HK-2 (cell line): ENCODE data around the gene CLASP2.
A peak's percentile ranks its signal among the peaks of the same experiment; 100 is the strongest.
"Not testable (repeated sequence)": the region's sequence is repeated elsewhere in the genome, so short reads cannot be mapped to it uniquely, and the experiment has no call there.

Experiments used
- DNase-seq: peaks from one replicate; pipeline ENCODE4 v3.0.0-alpha.2; 2018; ENCODE audit not compliant: unreplicated experiment

Gene CLASP2

DNA sequence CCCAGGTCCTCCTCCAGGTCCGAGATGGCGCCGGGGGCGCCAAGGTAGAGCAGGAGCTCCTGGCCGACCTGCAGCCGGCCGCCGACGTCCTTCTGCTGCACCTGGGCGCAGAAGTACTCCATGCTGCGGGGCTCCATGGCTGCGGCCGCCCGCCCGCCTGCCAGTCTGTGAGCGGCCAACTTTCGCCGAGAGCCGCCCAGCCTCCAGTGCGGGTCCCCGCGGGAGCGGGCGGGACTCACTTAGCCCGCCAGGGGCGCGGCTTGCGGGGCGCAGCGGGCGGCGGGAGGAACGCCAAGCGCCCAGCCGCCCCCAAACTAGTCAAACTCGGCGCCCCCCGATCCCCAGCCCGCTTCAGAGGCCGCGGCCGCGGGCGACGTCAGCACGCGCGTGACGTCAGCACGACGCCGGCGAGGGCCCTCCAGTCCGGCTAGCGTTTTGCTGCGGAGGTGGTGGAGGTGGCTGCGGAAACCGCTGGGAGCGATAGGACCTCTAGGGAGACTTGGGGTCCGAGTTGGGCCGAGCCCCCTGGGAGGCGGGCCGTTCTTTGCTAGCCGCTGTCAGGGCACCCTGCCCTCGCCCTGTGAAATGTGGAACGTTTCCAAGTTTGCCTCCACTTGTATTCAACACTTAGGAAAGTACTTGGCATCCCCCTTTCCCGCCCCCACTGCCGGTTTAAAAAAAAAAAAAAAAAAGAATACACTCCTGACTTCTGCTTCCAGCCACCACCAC lies at the start of gene CLASP2:
TSS of gene CLASP2 (minus strand) at position 389 of the 729 bp plus-strand sequence. CDS start at position 137, 252 bp downstream.
- DNase-seq: peak; percentile 80

DNA sequence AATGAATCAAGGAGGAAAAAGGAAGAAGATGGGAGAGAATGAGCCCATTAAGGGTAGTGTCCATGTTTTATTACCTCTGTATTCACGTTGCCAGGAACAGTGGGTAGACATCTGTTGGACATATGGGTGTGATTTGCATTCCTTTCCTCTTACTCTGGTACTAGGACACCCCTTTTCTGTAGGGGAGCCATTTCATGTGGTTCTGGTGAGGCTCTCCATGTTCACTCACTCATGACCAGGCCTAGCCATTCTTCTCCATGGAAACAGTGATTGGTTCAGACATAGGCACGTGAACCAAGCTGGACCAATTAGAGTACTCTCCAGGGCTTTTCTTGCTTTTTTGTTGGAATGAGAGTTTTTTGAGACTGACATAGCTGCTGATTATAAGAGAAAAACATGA lies 40.8 kb upstream of the CLASP2 start:
- DNase-seq: peak; percentile 6

DNA sequence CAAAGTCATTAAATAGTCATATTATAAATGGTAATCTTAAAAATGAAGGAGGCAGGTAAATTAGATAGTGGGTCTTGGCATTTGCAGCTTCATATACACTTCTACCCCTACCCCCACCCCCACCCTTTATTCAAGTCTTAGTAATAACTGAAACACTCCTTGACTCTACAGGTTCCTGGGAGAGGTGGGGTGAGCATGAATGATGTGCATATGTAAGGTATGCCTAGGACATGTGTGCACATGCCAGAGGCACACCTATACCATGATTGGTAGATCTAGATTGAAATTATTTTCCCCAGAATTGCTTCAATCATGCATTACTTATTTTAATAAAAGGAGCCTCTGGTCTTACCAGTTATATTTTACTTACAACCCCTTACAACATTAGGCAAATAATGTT lies 40.2 kb upstream of the CLASP2 start:
- no peak for DNase-seq

DNA sequence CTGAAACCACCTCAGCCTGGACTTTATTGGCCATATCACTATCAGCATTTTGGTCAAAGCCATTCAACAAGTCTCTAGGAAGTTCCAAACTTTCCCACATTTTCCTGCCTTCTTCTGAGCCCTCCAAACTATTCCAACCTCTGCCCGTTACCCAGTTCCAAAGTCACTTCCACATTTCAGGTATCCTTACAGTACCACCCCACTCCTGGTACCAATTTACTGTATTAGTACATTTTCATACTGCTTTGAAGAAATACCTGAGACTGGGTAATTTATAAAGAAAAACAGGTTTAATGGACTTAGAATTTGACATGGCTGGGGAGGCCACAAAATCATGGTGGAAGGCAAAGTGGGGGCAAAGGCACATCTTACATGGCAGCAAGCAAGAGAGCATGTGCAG lies 36.3 kb upstream of the CLASP2 start:
- not testable (repeated sequence) for DNase-seq

DNA sequence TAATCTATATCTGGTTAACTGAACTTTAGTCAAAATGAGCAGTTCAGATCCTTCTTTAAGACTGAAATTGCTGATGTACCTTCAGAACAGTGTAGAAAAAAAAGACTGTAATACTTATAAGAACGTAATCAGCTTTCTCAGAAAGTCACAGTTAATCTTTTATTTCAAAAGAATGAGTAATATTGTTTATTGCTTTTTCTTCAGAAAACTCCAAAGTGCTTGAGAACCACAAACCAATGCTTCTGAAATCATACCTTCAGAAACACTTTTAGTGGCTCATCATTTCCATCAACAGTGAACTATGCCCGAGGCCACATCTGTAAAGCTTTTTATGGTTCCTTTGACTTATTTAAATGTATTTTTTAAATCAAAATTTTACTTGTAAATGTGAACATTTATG lies 33.3 kb upstream of the CLASP2 start:
- DNase-seq: no peak

DNA sequence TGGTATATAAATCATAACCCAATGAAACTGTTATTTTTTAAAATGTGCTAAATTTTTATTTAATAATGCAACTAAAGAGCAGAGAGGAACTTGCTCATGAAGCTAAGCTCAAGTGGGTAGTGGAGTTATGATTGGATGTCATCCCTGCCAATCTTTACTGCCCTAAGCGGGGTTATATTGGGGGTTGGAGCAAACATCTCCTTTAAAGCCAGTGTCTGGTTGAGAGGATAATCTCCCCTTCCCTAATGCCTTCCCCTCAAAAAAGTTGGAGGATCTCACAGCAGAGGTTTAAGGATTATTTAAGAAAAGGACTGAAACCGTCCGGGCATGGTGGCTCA lies 32.1 kb upstream of the CLASP2 start:
- no peak for DNase-seq

DNA sequence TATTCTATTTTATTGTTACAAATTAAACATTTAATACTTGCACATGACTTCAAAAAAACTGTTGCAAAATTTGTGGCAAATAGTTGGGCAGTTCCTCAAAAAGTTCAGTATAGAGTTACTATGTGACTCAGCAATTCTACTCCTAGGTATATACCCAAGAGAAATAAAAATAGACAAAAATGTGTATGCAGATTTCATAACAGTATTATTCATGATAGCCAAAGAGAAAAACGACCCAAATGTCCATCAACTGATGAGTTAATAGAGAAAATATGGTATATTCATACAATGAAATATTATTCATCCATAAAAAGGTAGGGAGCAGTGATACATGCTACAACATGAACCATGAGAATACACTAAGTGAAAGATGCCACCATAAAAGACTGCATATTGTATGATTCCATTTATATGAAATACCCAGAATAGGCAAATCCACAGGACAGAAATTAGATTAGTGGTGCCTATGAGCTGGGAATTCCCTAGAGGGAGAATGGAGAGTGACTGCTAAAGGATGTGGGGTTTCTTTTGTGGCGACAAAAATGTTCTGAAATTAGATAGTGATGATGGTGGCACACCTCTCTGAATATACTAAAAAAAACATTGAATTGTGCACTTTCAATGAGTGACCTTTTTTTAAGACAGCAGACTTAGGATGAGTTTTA lies 31.6 kb upstream of the CLASP2 start:
- DNase-seq: no peak

DNA sequence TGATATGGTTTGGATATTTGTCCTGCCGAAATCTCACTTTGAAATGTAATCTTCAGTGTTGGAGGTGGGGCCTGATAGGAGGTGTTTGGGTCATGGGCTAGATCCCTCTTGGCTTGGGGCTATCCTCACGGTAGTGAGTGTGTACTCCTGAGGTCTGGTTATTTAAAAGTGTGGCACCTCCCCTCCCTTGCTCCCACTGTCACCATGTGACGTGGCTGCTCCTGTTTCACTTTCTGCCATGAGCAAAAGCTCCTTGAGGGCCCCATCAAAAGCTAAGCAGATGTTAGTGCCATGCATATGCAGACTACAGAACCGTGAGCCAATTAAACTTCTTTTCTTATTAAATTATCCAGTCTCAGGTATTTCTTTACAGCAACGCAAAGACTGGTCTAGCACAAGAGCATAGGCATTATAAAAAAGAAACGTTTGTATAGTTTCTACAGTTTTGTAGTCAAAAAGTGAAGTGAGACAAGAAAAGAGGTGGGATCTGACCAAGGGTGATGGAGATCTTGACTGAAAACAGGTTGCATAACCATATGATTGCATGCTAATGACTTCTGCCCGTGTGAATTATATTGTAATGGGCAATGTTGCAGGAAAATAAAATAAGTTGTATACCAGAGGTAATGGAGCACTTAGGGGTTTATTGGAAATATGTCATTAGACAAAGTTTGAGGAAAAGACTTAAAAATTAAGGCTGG lies 28.5 kb upstream of the CLASP2 start:
- no peak for DNase-seq

DNA sequence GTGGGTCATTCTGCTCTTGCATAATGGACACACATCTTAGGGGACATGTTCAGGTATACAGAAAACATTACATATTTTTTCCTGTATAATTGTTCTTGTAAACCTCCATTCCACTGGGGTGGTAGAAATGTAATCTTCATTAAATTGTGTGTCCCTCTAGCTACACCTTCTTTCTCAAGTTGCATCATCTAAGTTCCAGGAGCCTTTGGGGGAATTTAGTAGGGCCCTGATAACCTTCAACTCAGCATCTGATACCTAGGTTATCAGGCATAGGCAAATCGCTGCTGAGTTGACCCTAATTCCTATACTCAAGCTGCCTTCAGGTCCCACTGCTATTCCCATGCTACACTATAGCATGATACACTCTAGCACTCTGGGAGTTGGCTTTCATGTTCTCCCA lies 19.1 kb upstream of the CLASP2 start:
- no peak for DNase-seq

DNA sequence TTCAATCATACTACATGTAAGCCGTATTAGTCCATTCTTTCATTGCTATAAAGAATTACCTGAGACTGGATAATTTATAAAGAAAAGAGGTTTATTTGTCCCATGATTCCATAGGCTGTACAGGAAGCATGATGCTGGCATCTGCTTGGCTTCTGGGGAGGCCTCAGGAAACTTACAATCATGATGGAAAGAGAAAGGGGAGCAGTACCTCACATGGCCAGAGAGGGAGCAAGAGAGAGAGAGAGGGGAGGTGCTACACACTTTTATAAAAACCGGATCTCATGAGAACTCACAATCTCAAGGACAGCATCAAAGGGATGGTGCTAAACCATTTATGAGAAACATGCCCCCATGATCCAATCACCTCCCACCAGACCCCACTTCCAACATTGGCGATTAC lies 14.3 kb upstream of the CLASP2 start:
- DNase-seq: no peak

DNA sequence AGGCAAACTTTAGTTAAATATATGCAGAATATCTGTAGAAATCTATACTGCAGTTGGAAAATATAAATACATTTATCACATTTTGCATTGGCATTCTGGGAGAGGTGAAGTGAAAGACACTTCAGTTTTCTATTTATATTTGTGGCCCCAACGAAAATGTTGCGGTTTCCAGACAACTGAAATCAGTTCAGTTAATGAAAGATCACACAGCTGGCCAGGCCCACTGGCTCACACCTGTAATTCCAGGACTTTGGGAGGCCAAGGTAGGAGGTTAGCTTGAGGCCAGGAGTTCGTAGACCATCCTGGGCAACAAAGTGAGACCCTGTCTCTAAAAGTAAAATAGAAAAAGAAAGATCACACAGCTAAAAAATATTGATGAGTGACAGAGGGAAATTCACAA lies 11.9 kb upstream of the CLASP2 start:
- no peak for DNase-seq

DNA sequence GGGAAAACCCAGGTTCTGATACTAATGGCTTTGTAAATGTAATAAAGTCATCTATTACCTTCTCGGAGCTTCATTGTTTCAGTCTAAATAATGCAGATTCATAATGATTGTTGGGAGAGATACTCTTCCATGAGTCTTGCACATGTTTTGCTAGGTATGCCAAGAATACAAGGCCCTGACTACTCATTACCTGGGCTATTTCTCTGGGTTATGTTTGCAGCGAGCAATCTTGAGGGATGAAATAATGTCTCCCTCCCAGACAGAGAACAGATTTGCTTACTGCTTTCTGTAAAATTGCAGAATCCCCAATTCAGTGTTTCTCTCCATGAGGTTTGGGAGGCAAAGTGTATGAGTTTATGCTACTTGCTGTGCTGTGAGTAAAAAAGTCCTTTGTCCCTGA lies 6.2 kb upstream of the CLASP2 start:
- no peak for DNase-seq

DNA sequence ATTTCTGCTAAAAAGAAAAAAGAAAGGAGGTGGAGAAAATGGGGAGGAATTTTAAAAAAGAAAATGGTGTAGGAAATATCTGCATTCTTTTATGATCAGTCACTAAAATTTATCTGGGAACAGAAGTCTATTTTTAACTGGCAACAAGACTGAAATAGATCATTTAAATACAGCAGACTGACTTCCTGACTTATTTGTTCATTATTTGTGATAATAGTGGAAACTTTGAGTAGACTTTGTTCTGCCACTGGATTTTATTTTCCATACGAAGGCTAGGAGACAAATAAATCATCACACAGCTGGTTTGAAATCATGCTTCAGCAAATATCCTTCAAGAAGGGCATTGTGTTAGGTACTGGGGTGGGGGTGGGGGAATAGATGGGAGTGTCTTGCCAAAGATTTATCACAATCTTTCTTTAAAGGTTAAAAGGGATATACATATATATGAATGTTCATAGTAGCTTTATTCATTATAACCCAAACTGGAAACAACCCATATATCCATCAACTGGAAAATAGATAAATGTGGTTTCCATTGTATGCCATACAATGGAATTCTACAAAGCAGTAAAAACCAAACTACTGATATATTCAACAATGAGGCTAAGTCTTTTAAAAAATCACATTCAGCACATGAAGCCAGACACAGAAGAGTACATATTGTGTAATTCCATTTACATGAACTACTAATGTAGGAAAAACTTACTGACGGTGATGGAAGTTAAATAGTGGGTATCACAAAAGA lies 4.7 kb upstream of the CLASP2 start:
- no peak for DNase-seq

DNA sequence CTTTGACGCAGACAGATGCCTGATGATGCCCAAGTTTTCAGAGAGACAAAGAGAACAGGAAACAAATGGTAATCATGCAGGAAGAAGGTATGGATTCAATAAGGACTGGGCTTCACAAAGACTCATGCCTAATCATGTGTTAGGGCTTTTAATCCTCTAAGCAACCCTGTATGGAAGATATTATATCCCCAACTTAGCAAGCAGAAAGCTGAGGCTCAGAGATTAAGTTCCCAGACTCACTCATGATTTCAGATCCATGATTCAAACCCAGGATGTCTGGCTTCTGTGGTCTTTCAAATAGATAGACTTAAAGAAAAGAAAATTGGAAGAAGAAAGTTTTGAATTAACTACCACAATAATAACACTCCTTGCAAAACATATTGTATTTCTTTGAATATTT lies 4.1 kb upstream of the CLASP2 start:
- DNase-seq: no peak

DNA sequence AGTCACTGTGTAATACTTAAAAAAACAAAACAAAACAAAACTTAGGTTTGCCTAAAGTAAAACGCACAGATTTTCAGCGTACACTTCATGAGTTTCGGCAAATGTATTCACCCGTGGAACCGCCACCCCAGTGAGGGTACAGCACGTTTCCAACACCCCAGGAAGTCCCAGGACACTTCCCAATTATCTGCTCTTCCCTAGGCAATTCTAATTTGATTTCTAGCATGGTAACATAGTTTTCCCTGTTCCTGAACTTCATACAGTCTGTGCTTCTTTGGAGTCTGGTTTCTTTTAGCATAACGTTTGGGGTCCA lies 497 bp upstream of the CLASP2 start:
- no peak for DNase-seq

DNA sequence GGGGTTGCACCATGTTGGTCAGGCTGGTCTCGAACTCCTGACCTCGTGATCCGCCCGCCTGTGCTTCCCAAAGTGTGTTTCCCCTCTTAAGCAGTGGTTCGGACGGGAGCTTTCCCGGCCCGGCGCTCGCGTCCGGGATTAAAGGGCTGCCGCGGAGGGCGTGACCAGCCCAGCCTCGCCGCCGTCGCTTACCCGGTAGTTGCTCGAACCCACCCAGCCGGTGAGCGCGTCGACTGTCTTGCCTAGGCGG lies 513 bp downstream of the CLASP2 start:
- no peak for DNase-seq

DNA sequence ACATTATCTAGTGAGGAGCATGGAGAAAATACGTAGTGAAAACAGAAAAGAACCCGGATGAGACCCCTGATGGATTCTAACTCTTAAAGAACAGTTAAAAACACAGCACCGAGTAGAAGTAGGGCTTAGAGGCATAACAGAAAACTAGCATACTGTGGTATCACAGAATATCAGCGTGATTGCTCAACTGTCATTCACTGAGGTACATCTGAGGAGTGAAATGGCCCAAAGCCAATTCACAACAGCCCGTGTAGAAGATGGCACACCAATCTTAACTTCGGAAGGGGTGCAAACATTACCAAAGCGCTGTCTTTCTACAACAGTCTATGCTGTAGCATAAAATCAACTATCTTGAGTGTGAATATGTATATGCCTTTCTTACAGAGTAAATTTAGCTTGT lies 1.8 kb downstream of the CLASP2 start:
- DNase-seq: no peak

DNA sequence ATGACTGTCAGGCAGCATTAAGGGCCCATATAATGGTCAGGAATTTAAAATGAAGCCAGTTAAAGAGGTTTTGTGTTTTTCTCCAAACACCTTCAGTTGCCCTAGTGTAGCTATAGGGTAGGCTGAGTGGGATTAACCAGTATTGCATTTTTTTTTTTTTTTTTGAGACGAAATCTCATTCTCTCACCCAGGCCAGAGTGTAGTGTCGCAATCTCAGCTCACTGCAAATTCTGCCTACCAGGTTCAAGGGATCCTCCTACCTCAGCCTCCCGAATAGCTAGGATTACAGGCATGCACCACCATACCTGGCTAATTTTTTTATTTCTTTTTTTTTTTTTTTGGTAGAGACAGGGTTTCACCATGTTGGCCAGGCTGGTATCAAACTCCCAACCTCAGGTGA lies 7.0 kb downstream of the CLASP2 start:
- no peak for DNase-seq

DNA sequence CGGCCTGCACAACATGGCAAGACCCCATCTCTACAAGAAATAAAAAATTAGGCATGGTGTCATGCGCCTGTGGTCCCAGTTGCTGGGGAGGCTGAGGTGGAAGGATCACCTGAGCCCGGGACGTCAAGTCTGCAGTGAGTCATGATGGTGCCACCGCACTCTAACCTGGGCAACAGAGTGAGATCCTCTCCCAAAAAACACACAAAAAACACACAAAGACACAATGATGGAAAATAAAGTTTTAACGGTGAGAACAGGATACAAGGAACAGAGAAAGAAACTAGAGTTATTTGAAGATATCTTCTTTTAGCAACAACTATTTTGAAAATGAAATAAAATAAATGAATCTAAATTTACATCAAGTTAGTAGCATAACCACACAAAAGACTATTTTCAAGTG lies 12.0 kb downstream of the CLASP2 start:
- DNase-seq: no peak

DNA sequence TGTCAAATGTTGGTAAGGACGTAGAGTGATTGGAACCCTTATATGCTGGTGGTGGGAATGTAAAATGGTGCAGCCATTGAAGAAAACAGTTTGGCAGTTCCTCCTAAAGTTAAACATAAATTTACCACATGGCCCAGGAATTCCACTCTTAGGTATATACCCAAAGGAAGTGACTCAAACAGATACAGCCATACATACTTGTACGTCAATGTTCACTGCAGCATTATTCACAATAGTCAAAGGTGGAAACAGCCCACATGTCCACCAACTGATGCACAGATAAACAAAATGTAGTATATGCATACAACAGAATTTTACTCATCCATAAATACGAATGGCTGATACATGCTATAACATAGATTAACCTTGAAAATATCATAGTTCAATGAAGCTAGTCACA lies 13.2 kb downstream of the CLASP2 start:
- no peak for DNase-seq

DNA sequence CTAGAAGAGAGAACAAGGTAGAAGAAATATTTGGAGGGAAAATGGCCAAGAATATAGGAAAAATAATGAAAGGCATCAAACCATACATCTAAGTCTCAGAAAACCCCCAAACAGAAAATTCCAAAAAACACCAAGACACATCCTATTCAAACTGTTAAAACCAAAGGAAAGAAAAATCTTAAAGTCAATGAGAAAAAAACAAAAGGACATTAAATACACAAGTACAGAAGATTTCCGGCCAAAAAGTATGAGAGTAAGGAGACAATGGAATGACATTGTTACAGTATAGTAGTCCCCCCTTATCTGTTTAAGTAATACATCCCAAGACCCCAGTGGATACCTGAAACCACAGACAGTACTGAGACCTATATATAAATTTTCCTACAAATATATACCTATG lies 18.8 kb downstream of the CLASP2 start:
- no peak for DNase-seq

DNA sequence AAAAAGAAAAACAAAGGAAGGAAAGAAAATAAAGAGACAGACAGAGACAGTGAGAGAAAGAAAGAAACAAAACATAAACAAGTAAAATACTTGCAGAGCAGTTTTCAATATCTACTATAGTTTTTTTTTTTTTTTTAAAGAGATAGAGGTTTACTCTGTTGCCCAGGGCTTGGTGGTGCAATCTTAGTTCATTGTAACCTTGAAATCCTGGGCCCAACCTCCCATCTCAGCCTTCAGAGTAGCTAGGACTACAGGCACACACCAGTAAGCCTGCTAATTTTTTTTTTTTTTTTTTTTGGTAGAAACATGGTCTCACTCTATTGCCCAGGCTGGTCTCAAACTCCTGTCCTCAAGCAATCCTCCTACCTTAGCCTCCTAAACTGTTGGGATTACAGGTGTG lies 23.1 kb downstream of the CLASP2 start:
- DNase-seq: no peak

DNA sequence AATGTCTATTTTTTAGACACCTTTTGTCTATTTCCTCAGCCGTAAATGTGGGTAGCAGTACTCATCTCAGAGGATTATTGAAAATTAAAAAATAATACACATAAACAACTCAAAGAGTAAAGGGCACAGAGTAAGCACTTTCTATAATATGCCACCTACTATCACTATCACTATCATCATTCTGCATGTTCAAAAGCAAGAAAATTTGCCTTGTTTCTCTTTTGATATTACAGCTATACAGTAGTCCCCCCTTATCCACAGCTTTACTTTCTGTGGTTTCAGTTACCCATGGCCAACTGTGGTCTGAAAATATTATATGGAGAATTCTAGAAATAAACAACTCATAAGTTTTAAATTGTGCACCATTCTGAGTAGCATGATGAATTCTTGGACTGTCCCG lies 27.7 kb downstream of the CLASP2 start:
- no peak for DNase-seq
